ENCODE data around the gene USH1C.

- TF ChIP-seq NFYB (IDR thresholded peaks at IDR 0.05; ENCODE audit: extremely low read depth, insufficient read length), result no peak
- no peak for TF ChIP-seq POLR2AphosphoS5 (IDR thresholded peaks at IDR 0.05; ENCODE audit: control insufficient read depth, insufficient read depth, low read depth, low read length)
- TF ChIP-seq ZC3H4 (CRISPR knock-in tag; IDR thresholded peaks at IDR 0.05; ENCODE audit: borderline replicate concordance), result no peak
- TF ChIP-seq HBP1 (CRISPR knock-in tag; IDR thresholded peaks at IDR 0.05), result no peak
- no peak for TF ChIP-seq ZNF75A (CRISPR knock-in tag; IDR thresholded peaks at IDR 0.05)
- no peak for TF ChIP-seq ZNF274 (IDR thresholded peaks at IDR 0.05; ENCODE audit: borderline replicate concordance, low read depth, low read length)
- TF ChIP-seq CHD7 (IDR thresholded peaks at IDR 0.05; ENCODE audit: low read depth, low read length), result no peak
- no peak for TF ChIP-seq ZC3H11A (IDR thresholded peaks at IDR 0.05; ENCODE audit: low read depth, low read length)
- TF ChIP-seq ZNF444 (CRISPR knock-in tag; IDR thresholded peaks at IDR 0.05), result no peak
Measured at GRCh38 chr11:17483505-17483904, 60.7 kb downstream of the USH1C start.
